Measurements from ENCODE around the gene PGBD1.

DNA sequence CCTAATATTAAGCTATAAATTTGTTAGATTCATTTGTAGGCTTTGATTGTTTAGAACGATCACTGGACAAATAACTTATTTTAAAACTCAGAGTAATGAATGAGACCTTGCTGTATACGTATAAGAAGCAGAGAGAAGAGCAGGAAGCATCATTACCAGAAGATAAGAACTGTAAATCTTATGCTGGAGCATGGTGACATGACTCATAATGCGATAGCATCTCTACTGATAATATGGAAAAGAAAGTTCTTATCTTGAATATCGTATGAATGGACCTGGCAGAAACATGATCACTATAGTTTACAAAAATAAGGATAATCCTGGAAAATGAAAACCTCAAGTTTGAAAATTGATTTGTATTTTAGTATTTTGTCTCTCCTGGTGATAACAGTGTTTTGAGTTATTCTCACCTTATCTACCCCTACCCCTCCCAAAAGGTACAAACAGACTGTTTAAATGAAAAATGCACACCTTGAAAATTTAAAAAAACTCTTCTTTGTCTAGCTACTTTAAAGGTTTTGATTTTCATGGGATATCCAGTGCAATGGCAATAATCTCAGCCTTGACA, 16.5 kb upstream of the PGBD1 start:
- TF ChIP-seq, protein P1, sequence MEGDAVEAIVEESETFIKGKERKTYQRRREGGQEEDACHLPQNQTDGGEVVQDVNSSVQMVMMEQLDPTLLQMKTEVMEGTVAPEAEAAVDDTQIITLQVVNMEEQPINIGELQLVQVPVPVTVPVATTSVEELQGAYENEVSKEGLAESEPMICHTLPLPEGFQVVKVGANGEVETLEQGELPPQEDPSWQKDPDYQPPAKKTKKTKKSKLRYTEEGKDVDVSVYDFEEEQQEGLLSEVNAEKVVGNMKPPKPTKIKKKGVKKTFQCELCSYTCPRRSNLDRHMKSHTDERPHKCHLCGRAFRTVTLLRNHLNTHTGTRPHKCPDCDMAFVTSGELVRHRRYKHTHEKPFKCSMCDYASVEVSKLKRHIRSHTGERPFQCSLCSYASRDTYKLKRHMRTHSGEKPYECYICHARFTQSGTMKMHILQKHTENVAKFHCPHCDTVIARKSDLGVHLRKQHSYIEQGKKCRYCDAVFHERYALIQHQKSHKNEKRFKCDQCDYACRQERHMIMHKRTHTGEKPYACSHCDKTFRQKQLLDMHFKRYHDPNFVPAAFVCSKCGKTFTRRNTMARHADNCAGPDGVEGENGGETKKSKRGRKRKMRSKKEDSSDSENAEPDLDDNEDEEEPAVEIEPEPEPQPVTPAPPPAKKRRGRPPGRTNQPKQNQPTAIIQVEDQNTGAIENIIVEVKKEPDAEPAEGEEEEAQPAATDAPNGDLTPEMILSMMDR (conservative IDR thresholded peaks at IDR 0.05): no peak
- TF ChIP-seq EZH2 (IDR thresholded peaks at IDR 0.05; ENCODE audit: low read depth): no peak

Measured in PC-9 (cell line).